RWPE2 (cell line): ENCODE data around the gene INHBC.
A peak's percentile ranks its signal among the peaks of the same experiment; 100 is the strongest.

Experiments
- ATAC-seq: fragments of 200-7000 bp; cut with Tn5 transposase; 3 replicates; pipeline ENCODE4 v1.9.1; 2021; ENCODE audit warnings: low read depth
- DNase-seq: peaks from one replicate; pipeline ENCODE4 v3.0.0-alpha.2; 2020; ENCODE audit warnings: low spot score
- H3K27ac ChIP-seq: fragments of 450-650 bp; 2 replicates; pipeline ENCODE4 v1.5.1; 2017; ENCODE audit warnings: mild to moderate bottlenecking; ENCODE audit not compliant: poor library complexity, severe bottlenecking
- H3K27me3 ChIP-seq: fragments of 250-450 bp; sonication (Bioruptor Pico); 2 replicates; pipeline ENCODE4 v1.5.1; 2021; ENCODE audit warnings: mild to moderate bottlenecking, moderate library complexity; ENCODE audit not compliant: insufficient read depth, poor library complexity, severe bottlenecking
- H3K36me3 ChIP-seq: fragments of 250-450 bp; sonication (Bioruptor Pico); 2 replicates; pipeline ENCODE4 v1.5.1; 2020; ENCODE audit warnings: low read depth, mild to moderate bottlenecking, moderate library complexity
- H3K4me1 ChIP-seq: fragments of 250-450 bp; sonication (Bioruptor Pico); 2 replicates; pipeline ENCODE4 v1.5.1; 2021; ENCODE audit warnings: mild to moderate bottlenecking, moderate library complexity; ENCODE audit not compliant: insufficient read depth, poor library complexity, severe bottlenecking
- H3K4me3 ChIP-seq: fragments of 250-450 bp; sonication (Bioruptor Pico); 2 replicates; pipeline ENCODE4 v1.5.1; 2021; ENCODE audit warnings: mild to moderate bottlenecking, moderate library complexity; ENCODE audit not compliant: severe bottlenecking
- H3K9me3 ChIP-seq: fragments of 250-450 bp; sonication (Bioruptor Pico); 2 replicates; pipeline ENCODE4 v1.5.1; 2021; ENCODE audit warnings: mild to moderate bottlenecking, moderate library complexity; ENCODE audit not compliant: severe bottlenecking
- CTCF ChIP-seq: fragments of 450-650 bp; IDR thresholded peaks from one replicate; pipeline ENCODE4 v1.5.1; 2017; ENCODE audit warnings: mild to moderate bottlenecking, moderate library complexity; ENCODE audit not compliant: poor library complexity, severe bottlenecking

INHBC gene

GRCh38 chr12:57449375-57449774 is 14.8 kb downstream of the INHBC start:
- no peaks in the 10 kb centered on the region for H3K9me3 ChIP-seq
- ATAC-seq (no peak), DNase-seq (no peak)
- H3K4me1 ChIP-seq = peaks cover under 1% of the 10 kb centered on the region
- no peak overlapping the region for H3K4me3 ChIP-seq
- TF ChIP-seq CTCF = no peak
- H3K27ac ChIP-seq = no peak overlapping the region
- H3K27me3 ChIP-seq = no peaks in the 10 kb centered on the region
- no peaks in the 10 kb centered on the region for H3K36me3 ChIP-seq

GRCh38 chr12:57450057-57450456 is 15.5 kb downstream of the INHBC start:
- ATAC-seq = no peak
- no peaks in the 10 kb centered on the region for H3K36me3 ChIP-seq
- no peak overlapping the region for H3K27ac ChIP-seq
- no peak overlapping the region for H3K4me3 ChIP-seq
- H3K27me3 ChIP-seq = no peaks in the 10 kb centered on the region
- peaks cover 5% of the 10 kb centered on the region for H3K4me1 ChIP-seq
- no peak for DNase-seq
- no peak for TF ChIP-seq CTCF
- H3K9me3 ChIP-seq = no peaks in the 10 kb centered on the region

GRCh38 chr12:57451233-57451778 is 16.7 kb downstream of the INHBC start:
- no peak for DNase-seq
- H3K27me3 ChIP-seq = no peaks in the 10 kb centered on the region
- no peaks in the 10 kb centered on the region for H3K36me3 ChIP-seq
- no peaks in the 10 kb centered on the region for H3K9me3 ChIP-seq
- no peak overlapping the region for H3K27ac ChIP-seq
- ATAC-seq = no peak
- no peak for TF ChIP-seq CTCF
- H3K4me1 ChIP-seq = peaks cover 5% of the 10 kb centered on the region
- no peak overlapping the region for H3K4me3 ChIP-seq

- DNase-seq (no peak), ATAC-seq (peak; percentile 8; the same call in 1 of the 3 replicates)
- peaks cover 14% of the 10 kb centered on the region for H3K4me1 ChIP-seq
- H3K4me3 ChIP-seq = no peak overlapping the region
- H3K36me3 ChIP-seq = no peaks in the 10 kb centered on the region
- TF ChIP-seq CTCF = no peak
- H3K27me3 ChIP-seq = no peaks in the 10 kb centered on the region
- no peak overlapping the region for H3K27ac ChIP-seq
- no peaks in the 10 kb centered on the region for H3K9me3 ChIP-seq
Observed at GRCh38 chr12:57452181-57452936, 17.8 kb downstream of the INHBC start.

- Histone ChIP-seq H3K4me1 (peaks cover 20% of the 10 kb centered on the region), H3K36me3 (no peaks in the 10 kb centered on the region), H3K27ac (no peak overlapping the region)
Observed at GRCh38 chr12:57452937-57453509, 18.4 kb downstream of the INHBC start.

More at GRCh38 chr12:57452937-57453509, 18.4 kb downstream of the INHBC start:
- H3K27me3 ChIP-seq = no peaks in the 10 kb centered on the region
- ATAC-seq = peak; percentile 70
- DNase-seq = no peak
- no peak overlapping the region for H3K4me3 ChIP-seq
- TF ChIP-seq CTCF = peak; percentile 91
- H3K9me3 ChIP-seq = no peaks in the 10 kb centered on the region
